ENCODE data around the gene ABCB11. TPM values are rescaled to one million over a fixed set of nuclear protein-coding genes. Genes with fewer than 3 reads are reported as not detected.
A peak's percentile ranks its signal among the peaks of the same experiment; 100 is the strongest.

ABCB11 gene
- total RNA-seq, 1 experiment from 2014 or later, result 0.05 TPM

GRCh38 chr2:168912901-168913369 lies 118.2 kb downstream of the ABCB11 start:
- H3K27me3 ChIP-seq (ENCODE audit: control insufficient read depth, insufficient read depth, low read length), result peaks cover 21% of the 10 kb centered on the region
- 0 out of 2 replicates have a peak, but pooled peaks cover 3% of the 10 kb centered on the region for H3K4me1 ChIP-seq (ENCODE audit: control insufficient read depth, insufficient read depth, low read length)
- DNase-seq (ENCODE audit: low read depth, low spot score), result no peak
- in situ Hi-C loops (cut with HindIII; ENCODE audit: low pct_unique_long_range_greater_than_20kb, low sequenced_read_pairs), result no loop called here
- no TSS peak for BruUV-seq (replicated peaks)
- ATAC-seq, result no peak
- TF ChIP-seq POLR2AphosphoS5 (IDR thresholded peaks at IDR 0.05; ENCODE audit: low read depth, low read length), result no peak
- TF ChIP-seq, protein P1, sequence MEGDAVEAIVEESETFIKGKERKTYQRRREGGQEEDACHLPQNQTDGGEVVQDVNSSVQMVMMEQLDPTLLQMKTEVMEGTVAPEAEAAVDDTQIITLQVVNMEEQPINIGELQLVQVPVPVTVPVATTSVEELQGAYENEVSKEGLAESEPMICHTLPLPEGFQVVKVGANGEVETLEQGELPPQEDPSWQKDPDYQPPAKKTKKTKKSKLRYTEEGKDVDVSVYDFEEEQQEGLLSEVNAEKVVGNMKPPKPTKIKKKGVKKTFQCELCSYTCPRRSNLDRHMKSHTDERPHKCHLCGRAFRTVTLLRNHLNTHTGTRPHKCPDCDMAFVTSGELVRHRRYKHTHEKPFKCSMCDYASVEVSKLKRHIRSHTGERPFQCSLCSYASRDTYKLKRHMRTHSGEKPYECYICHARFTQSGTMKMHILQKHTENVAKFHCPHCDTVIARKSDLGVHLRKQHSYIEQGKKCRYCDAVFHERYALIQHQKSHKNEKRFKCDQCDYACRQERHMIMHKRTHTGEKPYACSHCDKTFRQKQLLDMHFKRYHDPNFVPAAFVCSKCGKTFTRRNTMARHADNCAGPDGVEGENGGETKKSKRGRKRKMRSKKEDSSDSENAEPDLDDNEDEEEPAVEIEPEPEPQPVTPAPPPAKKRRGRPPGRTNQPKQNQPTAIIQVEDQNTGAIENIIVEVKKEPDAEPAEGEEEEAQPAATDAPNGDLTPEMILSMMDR (IDR thresholded peaks at IDR 0.05), result no peak
- no peak for TF ChIP-seq SIN3A (IDR thresholded peaks at IDR 0.05; ENCODE audit: borderline replicate concordance, insufficient read depth, low read depth, low read length)
- no peak for TF ChIP-seq REST (IDR thresholded peaks at IDR 0.05; ENCODE audit: insufficient read depth in 1 of 2, low read depth in 2 of 2, low read length in 1 of 2)
- H3K9me3 ChIP-seq (ENCODE audit: control insufficient read depth, insufficient read depth, low read depth, low read length), result peaks cover 4% of the 10 kb centered on the region; the same call in 1 of the 2 replicates
- POLR2A ChIA-PET, result no interaction called here
- no peak overlapping the region for H3K27ac ChIP-seq (ENCODE audit: low read length)
- intact Hi-C loops (cut with micrococcal nuclease; ENCODE audit: unreplicated experiment), result loop anchor here (10.0 kb wide), 1 partner anchor 778 kb away; no protein-coding TSS in a partner anchor
- CTCF ChIA-PET, result no interaction called here
- peak overlapping the region; percentile 12 to 15; a peak in 3 of 4 replicates for H3K4me3 ChIP-seq (ENCODE audit: low read depth in 2 of 2, low read length in 2 of 2)
- H3K36me3 ChIP-seq (ENCODE audit: control insufficient read depth, insufficient read depth, low read length), result no peaks in the 10 kb centered on the region

DNA sequence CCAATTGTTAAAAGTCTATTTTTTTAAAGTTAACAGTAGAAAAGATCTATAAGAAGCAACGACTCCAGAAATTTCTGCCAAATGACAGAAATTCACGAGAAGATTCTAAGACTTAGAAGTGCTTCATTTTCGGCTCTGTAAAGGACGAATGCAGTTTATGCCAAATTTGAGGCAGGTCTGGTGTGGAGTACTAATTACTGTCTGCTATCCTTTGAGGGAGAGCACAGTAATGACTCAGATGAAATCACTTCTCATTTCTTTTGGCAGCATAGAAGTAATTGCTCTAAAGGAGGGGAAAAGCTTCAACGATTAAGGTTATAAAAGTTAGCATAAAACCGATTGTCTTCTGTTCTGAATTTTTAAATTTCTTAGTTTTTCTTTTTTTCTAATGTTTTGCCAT lies 118.7 kb downstream of the ABCB11 start:
- DNase-seq (ENCODE audit: low read depth, low spot score) (no peak), ATAC-seq (no peak)
- Histone ChIP-seq H3K36me3 (ENCODE audit: control insufficient read depth, insufficient read depth, low read length) (no peaks in the 10 kb centered on the region), H3K4me1 (ENCODE audit: control insufficient read depth, insufficient read depth, low read length) (0 out of 2 replicates have a peak, but pooled peaks cover 3% of the 10 kb centered on the region), H3K4me3 (ENCODE audit: low read depth in 2 of 2, low read length in 2 of 2) (no peak overlapping the region), H3K27me3 (ENCODE audit: control insufficient read depth, insufficient read depth, low read length) (peaks cover 21% of the 10 kb centered on the region), H3K9me3 (ENCODE audit: control insufficient read depth, insufficient read depth, low read depth, low read length) (peaks cover 4% of the 10 kb centered on the region; the same call in 1 of the 2 replicates), H3K27ac (ENCODE audit: low read length) (no peak overlapping the region)
- BruUV-seq (replicated peaks), result no TSS peak
- ChIA-PET CTCF (no interaction called here), POLR2A (no interaction called here)
- intact Hi-C loops (cut with micrococcal nuclease; ENCODE audit: unreplicated experiment), result loop anchor here (10.0 kb wide), 1 partner anchor 778 kb away; no protein-coding TSS in a partner anchor
- TF ChIP-seq POLR2AphosphoS5 (IDR thresholded peaks at IDR 0.05; ENCODE audit: low read depth, low read length) (no peak), REST (IDR thresholded peaks at IDR 0.05; ENCODE audit: insufficient read depth in 1 of 2, low read depth in 2 of 2, low read length in 1 of 2) (no peak), SIN3A (IDR thresholded peaks at IDR 0.05; ENCODE audit: borderline replicate concordance, insufficient read depth, low read depth, low read length) (no peak), TCF7L2 (IDR thresholded peaks at IDR 0.05; ENCODE audit: low read depth, low read length) (no peak)
- TF ChIP-seq, protein P1 (IDR thresholded peaks at IDR 0.05), result no peak
- in situ Hi-C loops (cut with HindIII; ENCODE audit: low pct_unique_long_range_greater_than_20kb, low sequenced_read_pairs), result no loop called here
